ENCODE data around the gene HIGD1A. TPM values are rescaled to one million over a fixed set of nuclear protein-coding genes. Genes with fewer than 3 reads are reported as not detected.

Gene HIGD1A
- total RNA-seq, 4 donors from 2014 or later = 52.3 to 239 (median 212) TPM

- TF ChIP-seq CTCF (IDR thresholded peaks at IDR 0.05) (peak in 1 of 6 experiments; percentile 14), POLR2A (IDR thresholded peaks at IDR 0.05) (no peak)
- Histone ChIP-seq H3K9me3 (no peaks in the 10 kb centered on the region), H3K27ac (no peak overlapping the region), H3K4me1 (peaks cover 0 to 8% (median 0%) of the 10 kb centered on the region in 3 donors), H3K4me3 (no peak overlapping the region), H3K36me3 (no peaks in the 10 kb centered on the region), H3K27me3 (no peaks in the 10 kb centered on the region)
- intact Hi-C loops (cut with DNase I) = no loop called here
- no peak for DNase-seq
- 74 to 87% methylated on average over 4 of the region's 5 CpGs for WGBS, 2 donors
Measured at GRCh38 chr3:42836150-42837123, 32.1 kb upstream of the HIGD1A start.

- Histone ChIP-seq H3K27me3 (no peaks in the 10 kb centered on the region), H3K4me1 (peaks cover 0 to 27% (median 13%) of the 10 kb centered on the region in 3 donors), H3K4me3 (no peak overlapping the region), H3K36me3 (no peaks in the 10 kb centered on the region), H3K27ac (no peak overlapping the region), H3K9me3 (no peaks in the 10 kb centered on the region)
- no peak for DNase-seq
- TF ChIP-seq CTCF (IDR thresholded peaks at IDR 0.05) (peak; percentile 53 to 75 (median 72)), POLR2A (IDR thresholded peaks at IDR 0.05) (no peak)
- intact Hi-C loops (cut with DNase I) = loop anchor here (5.0 kb wide), 1 partner anchor 51 kb away; no protein-coding TSS in a partner anchor
- WGBS, 2 donors = 21% methylated on average over 3 of the region's 3 CpGs
Measured at GRCh38 chr3:42831321-42831713, 27.0 kb upstream of the HIGD1A start.

- intact Hi-C loops (cut with DNase I) = loop anchor here (5.0 kb wide), 1 partner anchor 52 kb away; no protein-coding TSS in a partner anchor
- no peak for DNase-seq
- Histone ChIP-seq H3K9me3 (no peaks in the 10 kb centered on the region), H3K27ac (no peak overlapping the region), H3K4me1 (peaks cover 0 to 33% (median 13%) of the 10 kb centered on the region in 3 donors), H3K27me3 (no peaks in the 10 kb centered on the region), H3K4me3 (no peak overlapping the region), H3K36me3 (no peaks in the 10 kb centered on the region)
- WGBS, 2 donors = 29 to 41% methylated on average over 7 of the region's 7 CpGs
- TF ChIP-seq CTCF (IDR thresholded peaks at IDR 0.05) (peak in 5 of 6 experiments; percentile 43 to 66 (median 50)), POLR2A (IDR thresholded peaks at IDR 0.05) (no peak)
Measured at GRCh38 chr3:42830437-42831320, 26.4 kb upstream of the HIGD1A start.

GRCh38 chr3:42829628-42830436 is 25.5 kb upstream of the HIGD1A start:
- DNase-seq = no peak
- H3K36me3 ChIP-seq = no peaks in the 10 kb centered on the region
- no peaks in the 10 kb centered on the region for H3K27me3 ChIP-seq
- whole genome bisulfite sequencing, 2 donors = 64 to 78% methylated on average over 5 of the region's 5 CpGs
- H3K4me3 ChIP-seq = no peak overlapping the region
- H3K9me3 ChIP-seq = no peaks in the 10 kb centered on the region
- H3K27ac ChIP-seq = no peak overlapping the region
- peak in 1 of 6 experiments; percentile 9 for TF ChIP-seq CTCF (IDR thresholded peaks at IDR 0.05)
- TF ChIP-seq POLR2A (IDR thresholded peaks at IDR 0.05) = no peak
- intact Hi-C loops (cut with DNase I) = loop anchor here (5.0 kb wide), 1 partner anchor 52 kb away; no protein-coding TSS in a partner anchor
- peaks cover 0 to 37% (median 13%) of the 10 kb centered on the region in 3 donors for H3K4me1 ChIP-seq

All from esophagus squamous epithelium (tissue), 5 donors.